Stomach (tissue), 4 donors: Measurements from ENCODE around the gene MAST3.

ENCODE experiments used
- CTCF ChIP-seq, 7 experiments: fragments of 450-650 bp in 4 of 7; fragments of 200-600 bp in 3 of 7; sonication (generic) in 3 of 7; IDR thresholded peaks; one replicate each; pipeline ENCODE4 v1.5.1; 2016 to 2019; ENCODE audit warnings: antibody characterized with exemption in 7 of 7, control low read depth in 2 of 7, mild to moderate bottlenecking in 1 of 7
- EP300 ChIP-seq: sonication (generic); formaldehyde crosslinking; IDR thresholded peaks from one replicate; pipeline ENCODE4 v1.6.1; 2017; ENCODE audit warnings: antibody characterized with exemption

DNA sequence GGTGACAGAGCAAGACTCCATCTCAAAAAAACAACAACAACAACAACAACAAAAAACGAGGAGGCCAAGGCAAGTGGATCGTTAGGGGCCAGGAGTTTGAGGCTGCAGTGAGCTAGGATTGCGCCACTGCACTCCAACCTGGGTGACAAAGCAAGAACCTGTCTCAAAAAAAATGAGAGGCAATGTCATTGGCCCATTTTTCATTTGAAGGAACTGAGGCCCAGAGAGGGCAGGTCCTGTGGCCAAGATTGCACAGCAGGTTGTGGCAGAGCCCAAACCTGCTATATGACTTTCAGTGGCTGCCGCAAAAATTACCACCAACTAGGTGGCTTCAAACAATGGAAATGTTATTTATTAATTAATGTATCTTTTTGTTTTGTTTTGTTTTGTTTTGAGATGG, 60.9 kb downstream of the MAST3 start:
- TF ChIP-seq CTCF (IDR thresholded peaks at IDR 0.05) (no peak), EP300 (no peak)
